Activated T-cell treated with anti-CD3 and anti-CD28 coated beads for 1 hour (primary cell): Measurements from ENCODE around the gene TSPYL2.

Source experiments
- DNase-seq: peaks from one replicate; pipeline ENCODE4 v3.0.0-alpha.2; 2020; ENCODE audit warnings: low read depth

TSPYL2 gene

DNA sequence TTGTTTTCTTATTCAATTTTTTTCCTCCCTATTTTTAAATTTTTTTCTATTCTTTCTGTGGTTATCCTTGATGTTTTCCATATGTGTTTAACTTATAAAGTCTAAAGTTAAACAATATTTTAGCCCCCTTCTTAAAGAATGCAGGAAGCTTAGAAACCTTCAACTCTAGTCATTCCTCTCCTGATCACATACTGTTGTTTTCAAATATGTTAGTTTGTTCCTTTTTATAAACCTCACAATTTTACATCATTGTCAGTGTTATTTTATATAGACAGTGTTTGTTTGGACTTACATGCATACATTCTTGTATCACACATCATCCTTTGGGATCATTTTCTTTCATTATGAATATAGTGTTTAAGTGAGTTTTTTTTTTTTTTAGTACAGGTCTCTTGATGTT lies 43.3 kb downstream of the TSPYL2 start:
- DNase-seq: no peak

DNA sequence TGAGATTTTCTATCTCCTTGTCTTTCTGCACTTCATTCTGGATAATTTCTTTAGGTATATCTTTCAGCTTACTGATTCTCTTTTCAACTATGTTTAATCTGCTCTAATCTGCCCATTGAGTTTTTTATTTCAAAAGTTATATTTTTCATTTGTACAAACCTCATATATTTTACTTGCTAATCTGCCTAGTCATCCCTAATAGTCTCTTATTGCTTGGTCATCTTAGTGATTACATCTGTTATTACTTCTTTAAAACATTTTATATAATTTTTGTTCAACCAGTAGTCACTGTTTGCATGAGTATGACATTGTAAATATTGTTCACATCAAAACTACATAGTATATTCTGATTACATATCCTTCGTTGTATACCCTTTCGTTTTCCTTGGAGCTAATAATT lies 44.2 kb downstream of the TSPYL2 start:
- no peak for DNase-seq

DNA sequence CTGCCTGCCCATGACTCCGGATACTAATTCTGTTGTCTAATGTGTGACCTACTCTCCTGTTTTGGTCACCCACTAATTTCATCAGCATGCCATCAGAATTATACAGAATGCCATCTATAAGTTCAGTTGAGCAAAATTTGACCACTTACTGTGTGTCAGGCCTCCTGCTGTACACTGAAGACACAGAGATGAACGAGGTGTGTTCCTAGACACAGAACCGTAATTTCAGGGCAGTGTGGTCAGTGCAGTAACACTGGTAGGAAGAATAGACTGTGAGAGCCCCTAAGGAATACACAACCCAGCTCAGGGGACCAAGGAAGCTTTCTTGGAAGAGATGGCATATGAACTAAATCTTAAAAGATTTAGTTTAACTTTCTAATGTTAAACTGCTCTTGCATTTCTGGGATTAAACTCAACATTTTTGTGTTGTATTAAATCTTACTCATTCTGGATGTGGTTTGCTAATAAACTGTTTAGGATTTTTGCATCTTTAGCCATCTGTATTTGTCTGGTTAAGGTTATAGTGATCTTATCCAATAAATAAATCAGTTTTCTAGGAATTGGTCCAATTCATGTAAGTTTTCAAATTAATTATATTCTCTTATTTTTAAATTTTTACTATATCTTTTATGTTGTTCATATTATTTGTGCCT lies 46.1 kb downstream of the TSPYL2 start:
- no peak for DNase-seq

DNA sequence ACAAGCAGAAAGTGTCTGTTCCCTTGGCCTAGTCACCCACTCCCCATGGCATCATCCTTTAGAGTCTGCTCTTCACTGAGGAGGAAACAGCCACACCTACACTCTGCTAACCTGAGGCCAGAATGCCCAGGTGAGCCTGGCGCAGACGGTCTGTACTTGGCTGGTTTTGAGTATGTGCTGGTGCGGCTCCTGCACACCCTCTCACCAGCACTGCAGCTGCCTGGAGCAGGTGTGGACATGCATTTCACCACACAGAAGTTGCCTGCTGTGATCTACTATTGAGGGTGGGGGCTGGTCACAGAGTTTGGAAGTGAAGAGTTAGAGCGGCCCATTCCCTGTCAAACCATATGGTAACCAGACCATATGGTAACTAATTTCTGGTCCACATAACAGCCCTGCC lies 51.2 kb downstream of the TSPYL2 start:
- DNase-seq: no peak

DNA sequence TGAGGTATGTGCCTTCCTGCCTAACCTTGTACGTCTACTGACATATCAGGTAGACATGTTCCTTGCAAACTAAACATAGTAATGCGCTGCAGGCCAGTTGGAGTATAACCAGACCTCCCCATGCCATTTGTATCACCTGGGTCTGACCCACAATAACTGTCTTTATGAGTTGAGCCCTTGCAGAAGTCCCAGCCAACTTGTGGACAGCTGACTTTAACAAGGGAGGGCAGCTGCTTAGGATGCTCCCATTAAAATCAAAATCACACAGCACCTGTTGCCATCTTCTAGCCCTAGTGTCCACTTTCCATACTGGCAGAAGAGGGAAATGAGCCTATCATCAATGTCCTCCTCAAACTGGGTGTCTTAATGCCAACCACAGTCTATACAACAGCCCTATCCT lies 53.4 kb downstream of the TSPYL2 start:
- no peak for DNase-seq
